ENCODE data around the gene SHB.

Gene SHB

DNA sequence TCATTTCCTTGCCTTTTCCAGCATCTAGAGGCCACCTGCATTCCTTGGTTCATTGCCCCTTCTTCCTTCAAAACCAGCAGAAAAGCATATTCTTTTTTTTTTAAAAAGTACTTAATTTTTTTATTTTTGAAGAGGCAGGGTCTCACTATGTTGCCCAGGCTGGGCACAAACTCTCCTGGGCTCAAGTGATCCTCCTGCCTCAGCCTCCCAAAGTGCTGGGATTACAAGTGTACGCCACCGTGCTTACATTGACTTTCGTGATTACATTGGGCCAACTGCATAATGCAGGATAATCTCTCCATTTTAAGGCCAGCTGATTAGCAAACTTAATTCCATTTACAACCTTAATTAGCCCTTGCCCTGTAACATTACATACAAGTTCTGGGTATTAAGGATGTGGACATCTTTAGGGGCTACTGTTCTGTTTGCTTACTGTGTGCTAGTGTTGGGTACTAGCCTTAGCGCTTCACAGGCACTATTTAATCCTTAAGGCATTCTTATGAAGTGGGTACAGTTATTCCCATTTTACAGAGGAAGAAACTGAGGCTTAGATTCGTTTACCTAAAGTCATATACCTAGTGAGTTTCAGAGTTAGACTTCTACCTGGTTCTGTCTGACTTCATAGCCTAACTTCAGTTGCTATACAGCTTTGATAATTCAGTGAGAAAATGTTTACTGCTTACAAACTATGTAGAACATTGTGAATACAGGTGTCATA lies 198.8 kb downstream of the SHB start:
- Histone ChIP-seq H3K27ac (ENCODE audit: low read length) (no peak overlapping the region), H4K20me1 (ENCODE audit: insufficient read depth, low read length) (no peaks in the 10 kb centered on the region), H3K4me3 (ENCODE audit: low read length) (no peak overlapping the region), H3K27me3 (ENCODE audit: low read depth, low read length) (no peaks in the 10 kb centered on the region), H2AFZ (ENCODE audit: low read depth, low read length) (no peak overlapping the region), H3K36me3 (replicated peaks; ENCODE audit: low read depth, low read length) (peaks cover 3% of the 10 kb centered on the region), H3K9me3 (ENCODE audit: insufficient read depth, low read length) (no peaks in the 10 kb centered on the region), H3K4me1 (ENCODE audit: low read length) (no peaks in the 10 kb centered on the region), H3K9ac (ENCODE audit: low read length) (no peak overlapping the region), H3K79me2 (ENCODE audit: low read length) (no peaks in the 10 kb centered on the region), H3K4me2 (ENCODE audit: low read length) (no peak overlapping the region)
- TF ChIP-seq, protein P1, sequence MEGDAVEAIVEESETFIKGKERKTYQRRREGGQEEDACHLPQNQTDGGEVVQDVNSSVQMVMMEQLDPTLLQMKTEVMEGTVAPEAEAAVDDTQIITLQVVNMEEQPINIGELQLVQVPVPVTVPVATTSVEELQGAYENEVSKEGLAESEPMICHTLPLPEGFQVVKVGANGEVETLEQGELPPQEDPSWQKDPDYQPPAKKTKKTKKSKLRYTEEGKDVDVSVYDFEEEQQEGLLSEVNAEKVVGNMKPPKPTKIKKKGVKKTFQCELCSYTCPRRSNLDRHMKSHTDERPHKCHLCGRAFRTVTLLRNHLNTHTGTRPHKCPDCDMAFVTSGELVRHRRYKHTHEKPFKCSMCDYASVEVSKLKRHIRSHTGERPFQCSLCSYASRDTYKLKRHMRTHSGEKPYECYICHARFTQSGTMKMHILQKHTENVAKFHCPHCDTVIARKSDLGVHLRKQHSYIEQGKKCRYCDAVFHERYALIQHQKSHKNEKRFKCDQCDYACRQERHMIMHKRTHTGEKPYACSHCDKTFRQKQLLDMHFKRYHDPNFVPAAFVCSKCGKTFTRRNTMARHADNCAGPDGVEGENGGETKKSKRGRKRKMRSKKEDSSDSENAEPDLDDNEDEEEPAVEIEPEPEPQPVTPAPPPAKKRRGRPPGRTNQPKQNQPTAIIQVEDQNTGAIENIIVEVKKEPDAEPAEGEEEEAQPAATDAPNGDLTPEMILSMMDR (IDR thresholded peaks at IDR 0.05; ENCODE audit: low read depth, low read length): no peak
- no peak for TF ChIP-seq EZH2phosphoT487 (IDR thresholded peaks at IDR 0.05; ENCODE audit: low read depth)
